ENCODE measurements around the gene CMTM3.

DNA sequence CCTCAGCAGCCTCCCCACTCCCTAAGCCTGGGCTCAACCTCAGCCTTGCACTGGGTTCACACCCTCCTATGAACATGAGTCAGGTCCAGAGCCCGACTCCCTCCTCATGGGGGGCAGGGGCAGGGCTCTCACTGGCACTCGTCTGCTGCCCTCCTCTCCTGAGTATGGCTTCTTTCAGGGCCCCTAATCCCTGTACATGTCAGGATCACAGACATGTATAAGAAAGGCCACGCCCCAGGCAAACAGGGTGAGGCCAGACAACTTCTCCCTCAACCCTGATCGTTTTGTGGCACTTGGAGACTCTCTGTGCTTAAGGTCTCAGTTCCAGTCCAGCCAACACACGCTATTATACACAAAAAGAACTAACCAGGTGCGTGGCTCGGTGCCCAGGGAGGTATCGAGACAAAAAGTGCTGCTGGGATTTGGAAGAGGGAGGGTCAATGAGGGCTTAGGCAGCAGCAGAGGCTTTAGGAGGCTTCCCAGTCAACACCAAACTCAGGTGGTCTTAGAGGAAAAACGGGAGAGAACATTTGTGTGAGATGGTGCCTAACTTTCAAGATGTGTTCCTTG is 45.2 kb downstream of the CMTM3 start:
- TF ChIP-seq, protein P1, sequence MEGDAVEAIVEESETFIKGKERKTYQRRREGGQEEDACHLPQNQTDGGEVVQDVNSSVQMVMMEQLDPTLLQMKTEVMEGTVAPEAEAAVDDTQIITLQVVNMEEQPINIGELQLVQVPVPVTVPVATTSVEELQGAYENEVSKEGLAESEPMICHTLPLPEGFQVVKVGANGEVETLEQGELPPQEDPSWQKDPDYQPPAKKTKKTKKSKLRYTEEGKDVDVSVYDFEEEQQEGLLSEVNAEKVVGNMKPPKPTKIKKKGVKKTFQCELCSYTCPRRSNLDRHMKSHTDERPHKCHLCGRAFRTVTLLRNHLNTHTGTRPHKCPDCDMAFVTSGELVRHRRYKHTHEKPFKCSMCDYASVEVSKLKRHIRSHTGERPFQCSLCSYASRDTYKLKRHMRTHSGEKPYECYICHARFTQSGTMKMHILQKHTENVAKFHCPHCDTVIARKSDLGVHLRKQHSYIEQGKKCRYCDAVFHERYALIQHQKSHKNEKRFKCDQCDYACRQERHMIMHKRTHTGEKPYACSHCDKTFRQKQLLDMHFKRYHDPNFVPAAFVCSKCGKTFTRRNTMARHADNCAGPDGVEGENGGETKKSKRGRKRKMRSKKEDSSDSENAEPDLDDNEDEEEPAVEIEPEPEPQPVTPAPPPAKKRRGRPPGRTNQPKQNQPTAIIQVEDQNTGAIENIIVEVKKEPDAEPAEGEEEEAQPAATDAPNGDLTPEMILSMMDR (IDR thresholded peaks at IDR 0.05; ENCODE audit: low read depth, low read length, missing input control), result no peak
- TF ChIP-seq TAF1 (conservative IDR thresholded peaks at IDR 0.05) (no peak), REST (IDR thresholded peaks at IDR 0.05) (no peak), GABPA (IDR thresholded peaks at IDR 0.05 in 1 of 2, conservative IDR thresholded peaks at IDR 0.05 in 1 of 2) (no peak), RXRA (IDR thresholded peaks at IDR 0.05) (no peak), SP1 (IDR thresholded peaks at IDR 0.05) (no peak), RAD21 (IDR thresholded peaks at IDR 0.05) (no peak), ATF3 (IDR thresholded peaks at IDR 0.05) (no peak)
- TF ChIP-seq, protein P2, sequence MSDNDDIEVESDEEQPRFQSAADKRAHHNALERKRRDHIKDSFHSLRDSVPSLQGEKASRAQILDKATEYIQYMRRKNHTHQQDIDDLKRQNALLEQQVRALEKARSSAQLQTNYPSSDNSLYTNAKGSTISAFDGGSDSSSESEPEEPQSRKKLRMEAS (IDR thresholded peaks at IDR 0.05), result no peak

Measured in liver (tissue), 3 donors.